H9 (cell line): ENCODE measurements around the gene ARSG. TPM values are rescaled to one million over a fixed set of nuclear protein-coding genes. Genes with fewer than 3 reads are reported as not detected.

Experiments used
- DNase-seq: peaks from one replicate; pipeline ENCODE4 v3.0.0-alpha.2; 2017
- H2AFZ ChIP-seq: one replicate; pipeline ENCODE4 v1.6.1; 2013; ENCODE audit warnings: mild to moderate bottlenecking, low read length, control low read depth, moderate library complexity
- H2AK5ac ChIP-seq: 2 replicates; pipeline ENCODE4 v1.6.1; 2013; ENCODE audit warnings: low read length, control low read depth, mixed read lengths; ENCODE audit not compliant: insufficient read length
- H2BK120ac ChIP-seq: one replicate; pipeline ENCODE4 v1.6.1; 2013; ENCODE audit warnings: low read depth, mild to moderate bottlenecking, low read length, control low read depth, inconsistent platforms; ENCODE audit not compliant: poor library complexity, severe bottlenecking
- H2BK12ac ChIP-seq: 2 replicates; pipeline ENCODE4 v1.6.1; 2013; ENCODE audit warnings: low read length, control low read depth, mixed read lengths, low read depth; ENCODE audit not compliant: insufficient read length
- H2BK15ac ChIP-seq: 2 replicates; pipeline ENCODE4 v1.6.1; 2013; ENCODE audit warnings: low read depth, low read length, control low read depth
- H2BK20ac ChIP-seq: one replicate; pipeline ENCODE4 v1.6.1; 2013; ENCODE audit warnings: low read depth, mild to moderate bottlenecking, low read length, control low read depth, inconsistent platforms; ENCODE audit not compliant: poor library complexity, severe bottlenecking
- H2BK5ac ChIP-seq: 2 replicates; pipeline ENCODE4 v1.6.1; 2013; ENCODE audit warnings: low read length, control low read depth, mixed read lengths; ENCODE audit not compliant: insufficient read length
- H3K14ac ChIP-seq: 2 replicates; pipeline ENCODE4 v1.6.1; 2013; ENCODE audit warnings: low read length, control low read depth; ENCODE audit not compliant: insufficient read depth
- H3K18ac ChIP-seq: 2 replicates; pipeline ENCODE4 v1.6.1; 2013; ENCODE audit warnings: low read depth, mild to moderate bottlenecking, mixed read lengths, low read length, control low read depth; ENCODE audit not compliant: insufficient read length
- H3K23ac ChIP-seq: 2 replicates; pipeline ENCODE4 v1.6.1; 2013; ENCODE audit warnings: low read length, control low read depth, mixed read lengths, low read depth; ENCODE audit not compliant: insufficient read length
- H3K23me2 ChIP-seq: 2 replicates; pipeline ENCODE4 v1.6.1; 2013; ENCODE audit warnings: low read depth, mild to moderate bottlenecking, mixed read lengths, low read length, control low read depth; ENCODE audit not compliant: insufficient read length, poor library complexity, severe bottlenecking
- H3K27ac ChIP-seq: 2 replicates; pipeline ENCODE4 v1.5.1; 2013; ENCODE audit warnings: low read length, control low read depth, mixed read lengths, low read depth; ENCODE audit not compliant: insufficient read length
- H3K27me3 ChIP-seq: 2 replicates; pipeline ENCODE4 v1.6.1; 2013; ENCODE audit warnings: low read length, control low read depth, inconsistent platforms; ENCODE audit not compliant: insufficient read depth
- H3K4ac ChIP-seq: 2 replicates; pipeline ENCODE4 v1.6.1; 2013; ENCODE audit warnings: low read depth, mild to moderate bottlenecking, control low read depth, inconsistent platforms, low read length, moderate library complexity
- H3K4me1 ChIP-seq: 2 replicates; pipeline ENCODE4 v1.6.1; 2013; ENCODE audit warnings: low read length, control low read depth, inconsistent platforms; ENCODE audit not compliant: insufficient read depth
- H3K4me2 ChIP-seq: 2 replicates; pipeline ENCODE4 v1.6.1; 2013; ENCODE audit warnings: low read length, control low read depth, mixed read lengths; ENCODE audit not compliant: insufficient read length, insufficient read depth
- H3K56ac ChIP-seq: 2 replicates; pipeline ENCODE4 v1.6.1; 2013; ENCODE audit warnings: low read depth, mild to moderate bottlenecking, mixed read lengths, low read length, control low read depth; ENCODE audit not compliant: insufficient read length
- H3K79me1 ChIP-seq: 2 replicates; pipeline ENCODE4 v1.6.1; 2013; ENCODE audit warnings: low read depth, mild to moderate bottlenecking, moderate library complexity, low read length, control low read depth, inconsistent platforms; ENCODE audit not compliant: insufficient read depth, poor library complexity, severe bottlenecking
- H3K79me2 ChIP-seq: 2 replicates; pipeline ENCODE4 v1.6.1; 2013; ENCODE audit warnings: low read length, control low read depth, inconsistent platforms; ENCODE audit not compliant: insufficient read depth
- H3K9ac ChIP-seq: 2 replicates; pipeline ENCODE4 v1.6.1; 2013; ENCODE audit warnings: low read length, control low read depth, mixed read lengths; ENCODE audit not compliant: insufficient read length; ENCODE audit errors: extremely low read depth
- H3K9me3 ChIP-seq: one replicate; pipeline ENCODE4 v1.6.1; 2013; ENCODE audit warnings: low read depth, low read length, inconsistent platforms; ENCODE audit not compliant: control insufficient read depth
- H3T11ph ChIP-seq: one replicate; pipeline ENCODE4 v1.6.1; 2013; ENCODE audit warnings: mild to moderate bottlenecking, low read length, control low read depth, inconsistent platforms
- H4K20me1 ChIP-seq: one replicate; pipeline ENCODE4 v1.6.1; 2013; ENCODE audit not compliant: control insufficient read depth, insufficient read length, insufficient read depth
- H4K5ac ChIP-seq: 2 replicates; pipeline ENCODE4 v1.6.1; 2013; ENCODE audit warnings: low read depth, mild to moderate bottlenecking, mixed read lengths, low read length, control low read depth; ENCODE audit not compliant: insufficient read length
- H4K8ac ChIP-seq: replicated peaks from 2 replicates; pipeline ENCODE4 v1.6.1; 2013; ENCODE audit warnings: low read length, control low read depth, mixed read lengths, low read depth; ENCODE audit not compliant: insufficient read length
- H4K91ac ChIP-seq: 2 replicates; pipeline ENCODE4 v1.6.1; 2013; ENCODE audit warnings: low read depth, mild to moderate bottlenecking, moderate library complexity, mixed read lengths, low read length, control low read depth; ENCODE audit not compliant: insufficient read length
- H3K27ac Mint-ChIP-seq, 3 experiments: 2 replicates in 2 of 3; 3 replicates in 1 of 3; pipeline ENCODE4 v1.8.0; 2020 to 2021; ENCODE audit warnings: mixed read lengths in 3 of 3, mild to moderate bottlenecking in 1 of 3, moderate library complexity in 1 of 3
- H3K27me3 Mint-ChIP-seq: 2 replicates; pipeline ENCODE4 v1.8.0; 2021; ENCODE audit warnings: low read depth, mild to moderate bottlenecking, moderate library complexity, mixed read lengths
- H3K36me3 Mint-ChIP-seq, 3 experiments: 2 replicates in 2 of 3; 3 replicates in 1 of 3; pipeline ENCODE4 v1.8.0; 2020 to 2021; ENCODE audit warnings: low read depth in 3 of 3, mixed read lengths in 3 of 3; ENCODE audit not compliant: insufficient read depth in 1 of 3
- H3K4me1 Mint-ChIP-seq, 2 experiments: 2 replicates each; pipeline ENCODE4 v1.8.0; 2020; ENCODE audit warnings: mixed read lengths in 2 of 2
- H3K4me3 Mint-ChIP-seq, 2 experiments: 2 replicates in 1 of 2; 3 replicates in 1 of 2; pipeline ENCODE4 v1.8.0; 2020 to 2021; ENCODE audit warnings: mild to moderate bottlenecking in 2 of 2, mixed read lengths in 2 of 2, moderate library complexity in 1 of 2
- H3K9me3 Mint-ChIP-seq, 2 experiments: 2 replicates in 1 of 2; 3 replicates in 1 of 2; pipeline ENCODE4 v1.8.0; 2020; ENCODE audit warnings: mild to moderate bottlenecking in 2 of 2, mixed read lengths in 2 of 2, moderate library complexity in 1 of 2
- CTCF ChIP-seq: fragments of 200-600 bp; sonication (generic); conservative IDR thresholded peaks from 3 replicates; pipeline ENCODE4 v1.8.0; 2021; ENCODE audit warnings: antibody characterized with exemption, mild to moderate bottlenecking
- WGBS: extraction: QIAGEN DNeasy Blood & Tissue Kit; methylation state at CpG from one replicate; pipeline ENCODE4 v1.1.7; 2013; ENCODE audit warnings: missing lambda C conversion rate, low lambda C conversion rate, mixed read lengths; ENCODE audit not compliant: insufficient read length; ENCODE audit errors: extremely low coverage; 5-methylcytosine and 5-hydroxymethylcytosine counted together
- total RNA-seq: library from RNA; stranded (reverse); gene quantifications from 2 replicates; pipeline ENCODE4 v1.2.1, GENCODE V29; 2021

ARSG gene
- total RNA-seq, 1 experiment from 2014 or later: 3.6 TPM

GRCh38 chr17:68377771-68378267, 86.5 kb downstream of the ARSG start:
- Histone ChIP-seq H4K8ac (no peak overlapping the region), H3K79me1 (no peaks in the 10 kb centered on the region), H3K79me2 (no peaks in the 10 kb centered on the region), H2BK15ac (no peak overlapping the region), H4K5ac (no peak overlapping the region), H2BK120ac (no peak overlapping the region), H3K23me2 (no peaks in the 10 kb centered on the region), H3K27ac (no peak overlapping the region), H3K9ac (no peak overlapping the region), H3K4me1 (peaks cover 2% of the 10 kb centered on the region; the same call in 1 of the 2 replicates), H3K18ac (peak overlapping the region; percentile 41), H3K27me3 (no peaks in the 10 kb centered on the region), H3K56ac (no peak overlapping the region), H3K14ac (peak overlapping the region; percentile 63), H3T11ph (no peak overlapping the region), H2BK20ac (no peak overlapping the region), H3K4ac (no peak overlapping the region), H2AK5ac (no peak overlapping the region), H4K91ac (no peak overlapping the region), H2AFZ (no peak overlapping the region), H3K23ac (no peak overlapping the region), H3K9me3 (no peaks in the 10 kb centered on the region), H2BK5ac (no peak overlapping the region), H2BK12ac (no peak overlapping the region), H3K4me2 (peak overlapping the region; percentile 15), H4K20me1 (no peaks in the 10 kb centered on the region)
- H3K4me1 Mint-ChIP-seq: peaks cover 19 to 26% of the 10 kb centered on the region in 2 experiments
- no peaks in the 10 kb centered on the region; a peak in 1 of 7 replicates for H3K36me3 Mint-ChIP-seq
- H3K27ac Mint-ChIP-seq: peak overlapping the region; percentile 71 to 95 (median 89); a peak in 5 of 7 replicates
- DNase-seq: no peak
- no peak for TF ChIP-seq CTCF
- H3K27me3 Mint-ChIP-seq: peaks cover 3% of the 10 kb centered on the region
- WGBS: no CpG with 5 or more reads among the region's 8 CpGs
- no peaks in the 10 kb centered on the region for H3K9me3 Mint-ChIP-seq
- H3K4me3 Mint-ChIP-seq: peak overlapping the region in 1 of 2 experiments; percentile 0; a peak in 1 of 5 replicates
